HG03571 (cell line): ENCODE data around the gene NFS1.
A peak's percentile ranks its signal among the peaks of the same experiment; 100 is the strongest.
"Not testable (repeated sequence)": the region's sequence is repeated elsewhere in the genome, so short reads cannot be mapped to it uniquely, and the experiment has no call there.

ENCODE experiments used
- ATAC-seq: cut with Tn5 transposase; IDR thresholded peaks from one replicate; pipeline ENCODE4 v1.9.1; 2021; ENCODE audit not compliant: unreplicated experiment

Gene NFS1

GRCh38 chr20:35710039-35710438, 10.9 kb upstream of the NFS1 start:
- ATAC-seq, result no peak

GRCh38 chr20:35709259-35709658, 10.1 kb upstream of the NFS1 start:
- no peak for ATAC-seq

GRCh38 chr20:35708502-35708901, 9.3 kb upstream of the NFS1 start:
- no peak for ATAC-seq

- not testable (repeated sequence) for ATAC-seq
Observed at GRCh38 chr20:35706591-35707529, 7.7 kb upstream of the NFS1 start.

- not testable (repeated sequence) for ATAC-seq
Observed at GRCh38 chr20:35705894-35706293, 6.7 kb upstream of the NFS1 start.

GRCh38 chr20:35704514-35705261, 5.5 kb upstream of the NFS1 start:
- no peak for ATAC-seq

GRCh38 chr20:35702824-35703695, 3.9 kb upstream of the NFS1 start:
- ATAC-seq, result no peak

- ATAC-seq, result no peak
Observed at GRCh38 chr20:35702051-35702823, 3.1 kb upstream of the NFS1 start.

- ATAC-seq, result no peak
Observed at GRCh38 chr20:35700625-35701148, 1.5 kb upstream of the NFS1 start.

- no peak for ATAC-seq
Observed at GRCh38 chr20:35699957-35700624, 939 bp upstream of the NFS1 start.

GRCh38 chr20:35698298-35699126, 640 bp downstream of the NFS1 start:
- peak; percentile 13 for ATAC-seq

GRCh38 chr20:35697696-35698297, 1.4 kb downstream of the NFS1 start:
- no peak for ATAC-seq

GRCh38 chr20:35695978-35696377, 3.2 kb downstream of the NFS1 start:
- no peak for ATAC-seq

GRCh38 chr20:35695245-35695749, 3.9 kb downstream of the NFS1 start:
- ATAC-seq, result no peak

GRCh38 chr20:35690265-35690664, 8.9 kb downstream of the NFS1 start:
- no peak for ATAC-seq

- not testable (repeated sequence) for ATAC-seq
Observed at GRCh38 chr20:35686872-35687271, 12.3 kb downstream of the NFS1 start.

- ATAC-seq, result not testable (repeated sequence)
Observed at GRCh38 chr20:35685368-35685767, 13.8 kb downstream of the NFS1 start.

GRCh38 chr20:35681960-35682359, 17.2 kb downstream of the NFS1 start:
- no peak for ATAC-seq
